ENCODE results near the gene GRAMD1C. TPM values are rescaled to one million over a fixed set of nuclear protein-coding genes. Genes with fewer than 3 reads are reported as not detected.
"Not testable (repeated sequence)": the region's sequence is repeated elsewhere in the genome, so short reads cannot be mapped to it uniquely, and the experiment has no call there.

The GRAMD1C gene
- total RNA-seq, 1 donor from 2014 or later: 16.5 TPM

GRCh38 chr3:113849841-113850240, 11.3 kb downstream of the GRAMD1C start:
- not testable (repeated sequence) for ATAC-seq; DNase-seq (ENCODE audit: low spot score)

DNA sequence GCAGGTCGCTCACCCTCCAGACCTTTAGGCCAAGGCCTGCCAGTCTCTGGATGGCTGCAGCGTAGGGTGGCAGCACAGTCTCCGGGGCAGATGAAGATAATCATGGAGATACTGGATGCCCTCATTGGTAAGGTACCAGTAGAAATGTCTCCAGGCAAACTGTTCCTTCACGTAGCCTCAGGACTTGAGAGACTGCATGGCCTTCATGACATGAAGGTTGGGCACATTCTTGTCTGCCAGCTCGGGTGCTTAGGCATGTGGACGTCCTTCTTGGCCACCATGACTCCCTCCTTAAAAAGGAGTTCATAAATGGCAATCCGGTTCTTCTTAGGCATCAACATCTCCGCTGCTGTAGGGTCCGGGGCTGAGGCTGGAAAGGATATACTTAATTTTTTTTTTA, 11.8 kb downstream of the GRAMD1C start:
- not testable (repeated sequence) for ATAC-seq; DNase-seq (ENCODE audit: low spot score)

DNA sequence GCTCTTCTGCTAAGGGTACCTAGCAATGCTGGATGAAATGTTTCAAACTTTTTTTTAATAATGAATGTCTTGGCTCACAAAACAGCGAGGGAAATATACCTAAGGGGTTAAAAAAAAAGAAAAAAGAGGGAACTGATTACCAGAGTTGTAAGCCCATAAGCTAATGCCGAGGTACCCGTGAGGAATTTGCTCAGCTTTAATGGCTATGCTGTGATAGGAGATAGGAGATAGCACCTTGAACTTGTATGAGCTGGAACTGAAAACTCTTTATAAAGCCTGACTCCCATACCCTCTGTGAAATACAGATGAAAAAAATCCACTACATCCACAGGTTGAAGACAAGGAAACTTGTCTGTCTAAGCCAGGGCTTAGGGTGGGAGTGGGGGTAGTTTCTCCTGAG, 13.9 kb downstream of the GRAMD1C start:
- no peak for ATAC-seq
- no peak for DNase-seq (ENCODE audit: low spot score)

DNA sequence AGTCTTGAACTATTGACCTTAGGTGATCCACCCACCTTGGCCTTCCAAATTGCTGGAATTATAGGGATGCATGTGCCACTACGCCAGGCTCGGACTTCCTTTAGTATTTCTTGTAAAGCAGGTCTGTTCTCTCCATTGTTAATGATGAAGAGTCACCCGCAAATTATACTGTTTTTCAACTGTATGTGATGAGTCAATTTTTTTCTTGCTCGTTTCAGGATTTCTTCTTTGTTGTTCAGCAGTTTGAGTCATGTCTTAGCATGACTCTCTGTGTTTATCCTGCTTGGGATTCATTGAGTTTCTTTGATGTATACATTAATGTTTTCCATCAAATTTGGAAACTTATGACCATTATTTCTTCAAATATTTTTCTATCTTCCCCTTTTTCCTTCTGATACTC, 28.9 kb downstream of the GRAMD1C start:
- DNase-seq (ENCODE audit: low spot score): no peak
- no peak for ATAC-seq

GRCh38 chr3:113873293-113873692, 34.7 kb downstream of the GRAMD1C start:
- ATAC-seq (peak; percentile 49), DNase-seq (ENCODE audit: low spot score) (no peak)

DNA sequence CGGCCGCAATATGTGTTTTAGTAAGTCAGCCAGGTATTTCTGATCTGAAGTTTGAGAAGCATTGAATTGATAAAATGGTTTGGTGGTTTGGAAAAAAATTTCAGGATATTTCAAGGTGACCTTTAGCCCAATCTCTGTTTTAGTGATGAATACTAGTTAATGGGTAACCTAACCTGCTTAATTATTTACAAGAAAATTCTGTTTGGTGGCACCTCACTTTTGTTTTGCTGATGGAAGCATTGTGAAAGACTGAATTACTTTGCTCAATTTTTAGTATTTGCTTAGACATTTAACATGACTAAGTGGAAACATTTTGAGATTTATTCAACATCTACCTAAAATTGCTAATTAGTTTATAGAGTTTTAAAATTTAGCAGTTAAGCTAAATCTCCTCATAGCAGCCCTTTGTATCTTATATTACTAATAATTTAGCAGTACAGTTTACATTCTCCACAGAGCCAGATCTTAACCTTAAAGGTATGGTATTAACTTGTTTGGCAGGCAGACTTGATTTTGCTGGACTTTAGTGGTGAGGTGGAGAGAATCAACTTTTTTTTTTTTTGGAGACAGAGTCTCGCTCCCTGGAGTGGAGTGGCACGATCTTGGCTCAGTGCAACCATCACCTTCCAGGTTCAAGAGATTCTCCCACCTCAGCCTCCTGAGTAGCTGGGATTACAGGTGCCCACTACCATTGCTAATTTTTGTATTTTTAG, 35.4 kb downstream of the GRAMD1C start:
- DNase-seq (ENCODE audit: low spot score): no peak

GRCh38 chr3:113878403-113878802, 39.8 kb downstream of the GRAMD1C start:
- no peak for ATAC-seq

More for the DNA sequence above, 35.4 kb downstream of the GRAMD1C start:
- peak; percentile 81 for ATAC-seq

GRCh38 chr3:113885050-113885449, 46.5 kb downstream of the GRAMD1C start:
- DNase-seq (ENCODE audit: low spot score): no peak

More at GRCh38 chr3:113878403-113878802, 39.8 kb downstream of the GRAMD1C start:
- DNase-seq (ENCODE audit: low spot score): no peak

DNA sequence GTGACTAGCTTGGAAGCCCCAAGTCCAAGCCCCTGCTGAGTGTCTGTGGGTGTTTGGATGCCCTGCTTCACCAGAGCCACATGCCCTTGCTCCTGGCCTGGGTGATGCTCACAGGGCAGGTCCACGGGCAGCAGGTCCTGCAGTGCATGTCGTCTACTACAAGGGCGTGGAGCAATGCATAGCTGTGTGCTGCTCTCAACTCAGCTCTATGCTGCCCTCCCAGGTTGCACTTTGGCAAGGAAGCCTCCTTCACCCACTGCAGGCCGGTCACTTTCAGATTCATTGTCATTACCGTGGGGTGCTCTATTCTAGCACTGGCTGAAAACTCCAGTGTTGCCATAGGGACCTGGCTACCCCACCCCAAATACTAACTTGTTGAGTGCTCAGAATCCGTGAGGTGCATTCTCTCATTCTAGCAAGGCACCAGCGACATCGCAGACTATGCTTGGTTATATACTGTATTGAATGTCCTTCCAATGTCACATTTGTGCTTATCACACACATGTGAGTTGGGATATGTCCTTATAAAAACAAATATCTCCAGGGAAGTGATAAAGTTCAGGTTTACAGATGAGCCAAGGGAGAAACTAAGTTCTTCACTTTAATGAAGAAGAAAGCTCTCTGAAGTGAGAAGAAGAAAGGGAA, 51.8 kb downstream of the GRAMD1C start:
- peak; percentile 71 for DNase-seq (ENCODE audit: low spot score)
- peak; percentile 98 for ATAC-seq

More at GRCh38 chr3:113885050-113885449, 46.5 kb downstream of the GRAMD1C start:
- ATAC-seq: no peak

DNA sequence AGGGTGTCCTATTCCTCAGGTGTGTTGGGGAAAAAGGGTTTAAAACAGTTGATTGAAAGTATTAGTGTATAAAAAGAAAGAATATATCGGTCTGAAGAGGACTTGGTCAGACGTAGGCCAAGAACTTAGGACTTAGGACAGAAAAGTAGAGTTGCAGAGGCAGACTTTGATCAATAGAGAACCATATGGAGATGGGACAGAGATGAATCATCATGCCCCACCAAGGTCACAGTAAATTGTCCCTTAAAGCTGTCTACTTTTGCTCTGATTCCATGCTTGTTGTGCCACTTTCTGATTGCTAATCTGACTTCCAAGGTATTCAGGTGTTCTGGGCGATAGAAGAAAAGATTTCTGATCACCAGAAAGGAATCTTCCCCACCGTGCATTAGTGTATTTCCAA, 56.3 kb downstream of the GRAMD1C start:
- no peak for ATAC-seq
- no peak for DNase-seq (ENCODE audit: low spot score)

GRCh38 chr3:113895964-113896363, 57.4 kb downstream of the GRAMD1C start:
- no peak for DNase-seq (ENCODE audit: low spot score)
- no peak for ATAC-seq

GRCh38 chr3:113896930-113897329, 58.3 kb downstream of the GRAMD1C start:
- peak; percentile 42 for ATAC-seq
- DNase-seq (ENCODE audit: low spot score): no peak

GRCh38 chr3:113897373-113897777, 58.8 kb downstream of the GRAMD1C start:
- no peak for DNase-seq (ENCODE audit: low spot score)

GRCh38 chr3:113898892-113899291, 60.3 kb downstream of the GRAMD1C start:
- ATAC-seq (peak; percentile 26), DNase-seq (ENCODE audit: low spot score) (no peak)

More at GRCh38 chr3:113897373-113897777, 58.8 kb downstream of the GRAMD1C start:
- ATAC-seq: peak; percentile 96

- DNase-seq (ENCODE audit: low spot score) (no peak), ATAC-seq (no peak)
Observed at GRCh38 chr3:113906568-113907140, 68.1 kb downstream of the GRAMD1C start.

DNA sequence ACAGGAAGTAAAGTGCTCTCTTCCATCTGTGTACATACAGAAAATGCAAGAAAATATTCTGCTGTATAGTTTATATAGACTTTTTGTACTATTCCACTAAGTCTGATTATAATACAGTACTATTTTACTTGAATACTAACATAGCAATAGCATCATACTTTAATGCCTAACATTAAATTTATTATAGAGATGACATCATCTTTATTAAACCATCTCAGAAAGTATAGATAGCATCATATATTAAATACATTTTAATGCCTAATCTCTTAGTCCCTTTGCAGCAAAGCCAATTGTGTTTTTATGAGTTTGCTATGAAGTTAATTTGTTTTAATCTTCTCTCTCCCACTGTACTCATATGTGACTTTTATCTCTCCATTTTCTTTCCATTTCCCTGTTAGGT, 69.5 kb downstream of the GRAMD1C start:
- DNase-seq (ENCODE audit: low spot score) (no peak), ATAC-seq (no peak)

GRCh38 chr3:113910966-113911365, 72.4 kb downstream of the GRAMD1C start:
- no peak for DNase-seq (ENCODE audit: low spot score)
- ATAC-seq: no peak

GRCh38 chr3:113912552-113913236, 74.1 kb downstream of the GRAMD1C start:
- ATAC-seq: peak; percentile 99

DNA sequence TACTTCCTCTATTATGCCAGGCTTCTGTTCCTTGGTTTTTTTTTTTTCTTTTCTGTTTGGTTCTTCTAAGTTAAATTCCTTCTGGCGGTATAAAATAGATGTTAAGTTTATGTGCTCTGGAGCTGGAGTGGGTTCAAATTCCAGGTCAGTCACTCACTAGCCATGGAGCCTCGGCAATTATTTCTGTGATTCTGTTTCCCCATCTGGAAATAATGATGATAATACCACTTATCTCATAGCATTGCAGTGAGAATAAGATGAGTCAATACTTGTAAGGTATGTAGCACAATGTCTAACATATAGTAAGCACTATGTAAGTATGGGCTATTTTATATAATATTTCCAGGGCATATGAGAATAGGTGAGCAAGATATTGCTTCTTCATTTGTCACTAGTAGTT, 76.1 kb downstream of the GRAMD1C start:
- no peak for ATAC-seq

More at GRCh38 chr3:113912552-113913236, 74.1 kb downstream of the GRAMD1C start:
- DNase-seq (ENCODE audit: low spot score): no peak

DNA sequence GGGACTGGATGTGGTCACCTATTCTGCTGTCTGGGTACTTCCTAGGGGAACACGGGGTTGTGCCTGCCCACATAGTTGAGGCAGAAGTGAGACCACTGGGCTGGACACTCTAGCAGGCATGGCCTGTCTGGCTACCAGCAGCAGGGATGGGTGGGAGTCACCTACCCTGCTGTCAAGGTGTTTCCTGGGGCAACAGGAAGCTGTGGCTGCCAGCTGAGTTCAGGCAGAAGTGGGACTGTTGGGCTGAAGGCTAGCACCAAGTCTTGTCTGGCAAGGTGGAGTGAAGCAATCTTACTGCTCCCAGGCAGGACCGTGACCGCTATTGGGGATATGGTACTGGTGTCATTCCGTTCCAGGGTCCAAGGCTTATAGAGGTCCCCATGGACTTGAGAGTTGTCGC, 89.0 kb downstream of the GRAMD1C start:
- DNase-seq (ENCODE audit: low spot score): no peak

More for the DNA sequence above, 76.1 kb downstream of the GRAMD1C start:
- DNase-seq (ENCODE audit: low spot score): no peak

DNA sequence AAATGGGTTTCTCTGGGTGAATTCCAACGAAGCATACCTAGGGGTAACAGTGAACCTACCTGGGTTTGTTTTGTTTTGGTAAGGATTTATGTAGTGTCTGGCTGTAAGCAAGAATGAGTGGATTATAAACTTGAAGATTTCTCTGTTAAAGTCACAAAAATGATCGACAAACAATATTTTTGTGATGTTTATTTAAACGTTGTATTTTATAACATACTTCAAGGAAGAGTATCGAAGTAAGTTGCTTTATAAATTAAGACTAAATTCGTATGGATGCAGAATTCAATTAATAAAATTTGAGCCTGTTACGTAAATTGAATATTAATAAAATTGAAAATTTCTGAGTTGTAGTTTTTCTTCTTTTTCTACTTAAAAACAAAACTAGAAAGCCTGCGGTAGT, 108.2 kb downstream of the GRAMD1C start:
- ATAC-seq (no peak), DNase-seq (ENCODE audit: low spot score) (no peak)

More for the DNA sequence above, 89.0 kb downstream of the GRAMD1C start:
- ATAC-seq: no peak
